ENCODE data around the gene SULF2. TPM values are rescaled to one million over a fixed set of nuclear protein-coding genes. Genes with fewer than 3 reads are reported as not detected.

The SULF2 gene
- total RNA-seq, 4 donors from 2014 or later, result 16.5 to 49.4 (median 31.1) TPM

- TF ChIP-seq CTCF (IDR thresholded peaks at IDR 0.05; ENCODE audit: low read depth), result no peak
Observed at GRCh38 chr20:47768016-47768824, 17.1 kb downstream of the SULF2 start.

GRCh38 chr20:47765691-47766594 lies 19.3 kb downstream of the SULF2 start:
- TF ChIP-seq CTCF (IDR thresholded peaks at IDR 0.05; ENCODE audit: low read depth), result no peak

GRCh38 chr20:47765271-47765670 lies 20.0 kb downstream of the SULF2 start:
- TF ChIP-seq CTCF (IDR thresholded peaks at IDR 0.05; ENCODE audit: low read depth), result no peak

GRCh38 chr20:47764154-47764733 lies 21.0 kb downstream of the SULF2 start:
- no peak for TF ChIP-seq CTCF (IDR thresholded peaks at IDR 0.05; ENCODE audit: low read depth)

- TF ChIP-seq CTCF (IDR thresholded peaks at IDR 0.05; ENCODE audit: low read depth), result no peak
Observed at GRCh38 chr20:47762699-47763268, 22.5 kb downstream of the SULF2 start.

- no peak for TF ChIP-seq CTCF (IDR thresholded peaks at IDR 0.05; ENCODE audit: low read depth)
Observed at GRCh38 chr20:47761482-47762047, 23.7 kb downstream of the SULF2 start.

Data from subcutaneous adipose tissue (tissue), 4 donors.